Fibroblast of mammary gland (primary cell): ENCODE data around the gene PSMF1.

Source experiments
- DNase-seq: peaks from one replicate; pipeline ENCODE4 v3.0.0-alpha.2; 2010; ENCODE audit warnings: low read depth
- H3K4me3 ChIP-seq: 2 replicates; pipeline ENCODE4 v1.5.1; 2011; ENCODE audit warnings: low read depth, mild to moderate bottlenecking, low read length, moderate library complexity; ENCODE audit not compliant: control insufficient read depth
- TF ChIP-seq, protein P1 (sequence below): conservative IDR thresholded peaks from 2 replicates; pipeline ENCODE4 v1.5.1; 2011; ENCODE audit warnings: low read depth, low read length, inconsistent platforms; ENCODE audit not compliant: control insufficient read depth, insufficient read depth

Gene PSMF1

GRCh38 chr20:1118336-1119127, at the start of gene PSMF1:
Gene PSMF1, plus strand, starts transcription at chr20:1118602. Its CDS starts 172 bp downstream, at chr20:1118774.
- DNase-seq = peak; percentile 87
- peak within 1 kb of the TSS; percentile 98 for H3K4me3 ChIP-seq
- TF ChIP-seq, protein P1, sequence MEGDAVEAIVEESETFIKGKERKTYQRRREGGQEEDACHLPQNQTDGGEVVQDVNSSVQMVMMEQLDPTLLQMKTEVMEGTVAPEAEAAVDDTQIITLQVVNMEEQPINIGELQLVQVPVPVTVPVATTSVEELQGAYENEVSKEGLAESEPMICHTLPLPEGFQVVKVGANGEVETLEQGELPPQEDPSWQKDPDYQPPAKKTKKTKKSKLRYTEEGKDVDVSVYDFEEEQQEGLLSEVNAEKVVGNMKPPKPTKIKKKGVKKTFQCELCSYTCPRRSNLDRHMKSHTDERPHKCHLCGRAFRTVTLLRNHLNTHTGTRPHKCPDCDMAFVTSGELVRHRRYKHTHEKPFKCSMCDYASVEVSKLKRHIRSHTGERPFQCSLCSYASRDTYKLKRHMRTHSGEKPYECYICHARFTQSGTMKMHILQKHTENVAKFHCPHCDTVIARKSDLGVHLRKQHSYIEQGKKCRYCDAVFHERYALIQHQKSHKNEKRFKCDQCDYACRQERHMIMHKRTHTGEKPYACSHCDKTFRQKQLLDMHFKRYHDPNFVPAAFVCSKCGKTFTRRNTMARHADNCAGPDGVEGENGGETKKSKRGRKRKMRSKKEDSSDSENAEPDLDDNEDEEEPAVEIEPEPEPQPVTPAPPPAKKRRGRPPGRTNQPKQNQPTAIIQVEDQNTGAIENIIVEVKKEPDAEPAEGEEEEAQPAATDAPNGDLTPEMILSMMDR = no peak

GRCh38 chr20:1072258-1072657, 46.1 kb upstream of the PSMF1 start:
- no peak overlapping the region for H3K4me3 ChIP-seq
- no peak for DNase-seq
- TF ChIP-seq, protein P1 = no peak

- DNase-seq = no peak
- TF ChIP-seq, protein P1 = no peak
- no peak overlapping the region for H3K4me3 ChIP-seq
Measured at GRCh38 chr20:1075616-1076015, 42.8 kb upstream of the PSMF1 start.

DNA sequence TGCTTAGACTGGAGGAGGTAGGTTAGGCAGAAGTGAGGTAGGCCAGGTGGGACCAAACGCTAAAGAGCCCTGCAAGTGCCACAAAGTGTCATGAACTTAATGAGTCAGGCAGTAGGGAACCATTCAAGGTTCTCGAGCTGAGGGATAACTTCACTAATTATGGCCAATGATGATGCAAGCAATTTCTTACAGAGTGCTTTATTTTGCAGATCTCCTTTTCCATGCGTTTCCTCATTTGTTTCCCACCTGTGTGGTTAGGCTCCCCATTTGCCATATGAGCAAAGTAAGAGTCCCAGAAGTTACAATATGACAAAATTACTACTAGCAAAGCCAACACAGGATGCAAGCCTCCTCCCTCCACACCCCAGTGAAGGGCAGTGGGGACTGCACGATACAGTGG, 36.5 kb upstream of the PSMF1 start:
- no peak for DNase-seq
- TF ChIP-seq, protein P1 = no peak

DNA sequence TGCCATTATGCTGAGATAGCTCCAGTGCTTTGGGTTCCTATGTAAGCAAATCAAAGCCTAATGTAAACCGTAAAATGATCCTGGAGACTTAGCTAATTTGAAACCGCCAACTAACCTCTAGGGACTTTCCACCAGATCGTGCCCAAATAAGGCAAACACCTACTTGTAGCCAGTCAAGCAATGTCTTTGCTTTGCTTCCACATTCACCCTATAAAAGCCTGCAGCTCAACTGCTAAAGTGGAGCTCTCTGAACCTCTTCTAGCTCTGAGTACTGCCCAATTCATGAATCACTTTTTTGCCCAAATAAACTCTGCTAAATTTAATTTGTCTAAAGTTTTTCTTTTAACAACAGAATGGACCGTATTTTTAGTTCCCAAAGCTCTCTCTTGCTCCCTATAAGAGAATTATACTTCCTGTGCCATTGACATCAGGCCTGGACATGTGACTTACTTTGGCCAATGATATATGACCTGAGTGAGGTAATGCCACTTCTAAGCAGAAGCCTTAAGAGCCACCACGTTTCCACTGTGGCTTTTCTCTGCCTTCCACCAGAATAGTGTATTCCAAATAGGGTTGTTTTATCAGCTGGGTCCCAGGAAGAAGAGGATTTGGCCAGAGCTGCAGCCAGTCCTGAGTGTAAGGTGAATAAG, 34.8 kb upstream of the PSMF1 start:
- no peak overlapping the region for H3K4me3 ChIP-seq
- TF ChIP-seq, protein P1 = no peak
- DNase-seq = no peak

More for the DNA sequence above, 36.5 kb upstream of the PSMF1 start:
- H3K4me3 ChIP-seq = no peak overlapping the region

DNA sequence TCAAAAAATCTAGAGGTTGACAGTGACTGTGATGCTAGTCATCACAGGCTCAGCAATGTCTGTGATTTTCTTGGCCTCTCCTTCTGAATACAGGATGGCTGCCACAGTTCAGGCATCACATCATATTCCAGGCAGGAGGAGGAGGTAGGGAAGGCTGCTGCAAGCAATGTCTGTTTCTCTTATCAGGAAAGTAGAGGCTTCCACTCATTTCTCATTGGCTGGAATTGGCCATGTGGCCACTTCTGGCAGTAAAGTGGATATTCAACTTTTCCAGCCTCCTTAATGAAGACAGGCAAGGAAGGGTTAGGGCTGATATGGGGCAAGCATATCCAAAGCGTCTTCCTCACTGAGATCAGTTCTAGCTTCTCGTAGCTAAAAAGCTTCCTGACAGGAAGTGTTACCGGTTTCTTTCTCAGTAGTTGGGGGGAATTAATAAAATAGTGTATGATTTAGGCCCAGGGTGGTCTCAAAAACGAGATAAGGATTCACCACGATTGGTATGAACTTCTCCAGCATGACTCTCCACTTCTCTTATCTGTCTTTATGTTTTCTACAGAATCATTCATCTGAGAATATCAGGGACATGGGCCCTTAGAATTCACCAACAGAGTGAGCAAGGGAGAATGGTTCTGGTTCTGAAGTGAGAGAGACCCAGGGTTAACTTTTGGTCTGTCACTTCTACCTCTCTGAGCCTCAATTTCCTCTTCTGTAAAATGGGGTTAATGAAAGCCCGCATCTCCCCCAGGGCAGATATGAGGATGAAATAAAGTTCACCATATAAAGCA, 32.7 kb upstream of the PSMF1 start:
- no peak overlapping the region for H3K4me3 ChIP-seq
- no peak for DNase-seq
- TF ChIP-seq, protein P1 = no peak
